GM12875 (cell line): ENCODE measurements around the gene SNCAIP.
"Not testable (repeated sequence)": the region's sequence is repeated elsewhere in the genome, so short reads cannot be mapped to it uniquely, and the experiment has no call there.

Experiments
- H3K4me3 ChIP-seq: one replicate; pipeline ENCODE4 v1.5.1; 2011; ENCODE audit warnings: low read depth, low read length, control low read depth
- CTCF ChIP-seq: IDR thresholded peaks from 2 replicates; pipeline ENCODE4 v1.5.1; 2011; ENCODE audit warnings: low read depth, mild to moderate bottlenecking, control low read depth, inconsistent platforms, low read length, moderate library complexity, borderline replicate concordance; ENCODE audit not compliant: insufficient read depth

Gene SNCAIP

GRCh38 chr5:122346897-122347581 is 35.0 kb downstream of the SNCAIP start:
- TF ChIP-seq CTCF: no peak
- no peak overlapping the region for H3K4me3 ChIP-seq

- TF ChIP-seq CTCF: no peak
- no peak overlapping the region for H3K4me3 ChIP-seq
These were observed 38.5 kb downstream of the SNCAIP start for GRCh38 chr5:122350496-122350895.

GRCh38 chr5:122351416-122352157 is 39.5 kb downstream of the SNCAIP start:
- no peak for TF ChIP-seq CTCF
- H3K4me3 ChIP-seq: no peak overlapping the region

- no peak for TF ChIP-seq CTCF
- H3K4me3 ChIP-seq: no peak overlapping the region
These were observed 40.3 kb downstream of the SNCAIP start for GRCh38 chr5:122352331-122352730.

- not testable (repeated sequence) for H3K4me3 ChIP-seq
These were observed 41.3 kb downstream of the SNCAIP start for GRCh38 chr5:122353361-122353760.

GRCh38 chr5:122354293-122354692 is 42.3 kb downstream of the SNCAIP start:
- H3K4me3 ChIP-seq: no peak overlapping the region
- no peak for TF ChIP-seq CTCF

- H3K4me3 ChIP-seq: no peak overlapping the region
- no peak for TF ChIP-seq CTCF
These were observed 43.3 kb downstream of the SNCAIP start for GRCh38 chr5:122355324-122355723.
